Stimulated activated CD8-positive, alpha-beta memory T cell treated with anti-CD3 and anti-CD28 coated beads, Interleukin-2, amount 100 ng/mL, for 48 hours (primary cell): Measurements from ENCODE around the gene MED12L.
"Not testable (repeated sequence)": the region's sequence is repeated elsewhere in the genome, so short reads cannot be mapped to it uniquely, and the experiment has no call there.

ENCODE experiments used
- DNase-seq, 2 donors: peaks; one replicate each; pipeline ENCODE4 v3.0.0-alpha.2; 2020; ENCODE audit warnings: low read depth in 2 of 2

The MED12L gene

GRCh38 chr3:151379083-151379734 lies 293.7 kb downstream of the MED12L start:
- DNase-seq: no peak

- DNase-seq: no peak
Measured at GRCh38 chr3:151382671-151383070, 297.2 kb downstream of the MED12L start.

- DNase-seq: no peak
Measured at GRCh38 chr3:151383111-151383510, 297.6 kb downstream of the MED12L start.

- no peak for DNase-seq
Measured at GRCh38 chr3:151383956-151384355, 298.5 kb downstream of the MED12L start.

- DNase-seq: no peak
Measured at GRCh38 chr3:151384741-151385174, 299.3 kb downstream of the MED12L start, which contains the start of gene P2RY12. Gene P2RY12, minus strand, starts transcription at chr3:151384753. Its CDS starts 45,908 bp downstream, at chr3:151338845.

- DNase-seq: no peak
Measured at GRCh38 chr3:151386056-151386455, 300.6 kb downstream of the MED12L start.

GRCh38 chr3:151387432-151387831 lies 302.0 kb downstream of the MED12L start:
- DNase-seq: no peak

- no peak for DNase-seq
Measured at GRCh38 chr3:151387842-151388241, 302.4 kb downstream of the MED12L start.

GRCh38 chr3:151391720-151392119 lies 306.3 kb downstream of the MED12L start:
- no peak for DNase-seq

- DNase-seq: not testable (repeated sequence)
Measured at GRCh38 chr3:151392191-151392590, 306.7 kb downstream of the MED12L start.

- no peak for DNase-seq
Measured at GRCh38 chr3:151393146-151393830, 307.8 kb downstream of the MED12L start.

GRCh38 chr3:151393941-151394340 lies 308.5 kb downstream of the MED12L start:
- DNase-seq: no peak

GRCh38 chr3:151394611-151395010 lies 309.1 kb downstream of the MED12L start:
- DNase-seq: no peak

- no peak for DNase-seq
Measured at GRCh38 chr3:151395806-151396205, 310.3 kb downstream of the MED12L start.

GRCh38 chr3:151398895-151399294 lies 313.4 kb downstream of the MED12L start:
- DNase-seq: no peak

GRCh38 chr3:151400341-151400740 lies 314.9 kb downstream of the MED12L start:
- no peak for DNase-seq

GRCh38 chr3:151402349-151402748 lies 316.9 kb downstream of the MED12L start:
- no peak for DNase-seq

- no peak for DNase-seq
Measured at GRCh38 chr3:151403246-151403645, 317.8 kb downstream of the MED12L start.

- DNase-seq: no peak
Measured at GRCh38 chr3:151404316-151404715, 318.9 kb downstream of the MED12L start.

- DNase-seq: no peak
Measured at GRCh38 chr3:151407928-151408327, 322.5 kb downstream of the MED12L start.

GRCh38 chr3:151410891-151411559 lies 325.6 kb downstream of the MED12L start:
- no peak for DNase-seq

- no peak for DNase-seq
Measured at GRCh38 chr3:151412989-151413388, 327.5 kb downstream of the MED12L start.

GRCh38 chr3:151415289-151415688 lies 329.8 kb downstream of the MED12L start:
- no peak for DNase-seq
